HG03280 (cell line): ENCODE results near the gene TNS1.

Experiments
- ATAC-seq: cut with Tn5 transposase; IDR thresholded peaks from one replicate; pipeline ENCODE4 v1.9.1; 2021; ENCODE audit warnings: mild to moderate bottlenecking, moderate library complexity; ENCODE audit not compliant: unreplicated experiment

The TNS1 gene

DNA sequence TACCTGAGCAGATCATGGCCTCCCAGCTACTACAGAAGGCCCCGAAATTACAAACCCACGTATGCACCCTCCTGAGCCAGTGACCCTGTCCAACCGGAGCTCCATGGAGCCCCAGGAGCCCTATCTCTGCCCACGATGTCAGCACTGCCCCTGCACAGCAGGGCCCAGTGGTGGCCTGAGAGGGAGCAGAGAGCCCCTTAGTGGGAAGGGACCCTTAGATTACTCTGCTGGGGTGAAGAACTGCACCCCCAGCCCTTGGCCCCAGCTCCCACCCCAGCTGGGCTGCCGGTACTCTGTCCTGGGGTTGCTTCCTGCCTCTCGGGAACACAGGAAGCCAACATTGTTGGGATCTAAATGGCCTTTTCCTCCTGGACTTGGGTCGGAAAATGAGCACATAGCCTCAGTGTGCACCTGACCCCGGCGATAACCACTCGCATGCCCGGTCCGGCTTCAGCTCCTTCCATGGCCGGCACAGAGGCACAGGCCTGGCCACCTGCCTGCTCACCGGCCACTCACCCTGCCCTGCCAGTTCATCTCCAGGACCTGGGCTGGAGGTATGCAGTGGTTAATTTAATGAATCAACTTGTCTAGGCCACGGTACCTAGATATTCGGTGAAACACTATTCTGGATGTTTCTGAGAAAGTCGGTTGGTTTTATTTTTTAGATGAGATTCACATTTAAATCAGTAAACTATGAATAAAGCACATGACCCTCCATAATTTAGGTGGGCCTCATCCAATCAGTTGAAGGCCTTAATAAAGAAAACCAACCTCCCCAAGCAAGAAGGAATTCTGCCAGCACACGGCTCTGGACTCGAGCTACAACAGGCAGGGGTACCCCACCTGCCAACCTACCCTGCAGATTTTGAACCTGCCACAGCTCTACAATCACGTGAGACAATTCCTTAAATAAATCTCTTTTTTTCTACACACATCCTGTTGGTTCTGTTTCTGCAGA, 19.2 kb downstream of the TNS1 start:
- no peak for ATAC-seq

DNA sequence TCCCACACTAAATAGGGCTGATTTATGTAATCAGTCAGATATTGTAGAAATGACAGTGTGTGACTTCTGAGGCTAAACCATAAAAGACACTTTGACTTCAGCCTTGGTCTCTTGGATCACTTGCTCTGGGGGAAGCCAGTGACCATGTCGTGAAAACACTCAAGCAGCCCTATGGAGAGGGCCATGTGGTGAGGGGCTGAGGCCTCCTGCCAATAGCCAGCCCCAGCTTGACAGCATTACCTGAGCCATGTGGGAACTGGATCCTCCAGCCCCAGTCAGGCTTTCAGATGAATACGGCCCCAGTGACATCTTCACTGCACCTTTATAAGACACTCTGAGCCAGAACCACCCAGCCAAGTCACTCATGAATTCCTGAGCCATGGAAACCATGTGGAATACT, 20.8 kb downstream of the TNS1 start:
- ATAC-seq, result no peak

DNA sequence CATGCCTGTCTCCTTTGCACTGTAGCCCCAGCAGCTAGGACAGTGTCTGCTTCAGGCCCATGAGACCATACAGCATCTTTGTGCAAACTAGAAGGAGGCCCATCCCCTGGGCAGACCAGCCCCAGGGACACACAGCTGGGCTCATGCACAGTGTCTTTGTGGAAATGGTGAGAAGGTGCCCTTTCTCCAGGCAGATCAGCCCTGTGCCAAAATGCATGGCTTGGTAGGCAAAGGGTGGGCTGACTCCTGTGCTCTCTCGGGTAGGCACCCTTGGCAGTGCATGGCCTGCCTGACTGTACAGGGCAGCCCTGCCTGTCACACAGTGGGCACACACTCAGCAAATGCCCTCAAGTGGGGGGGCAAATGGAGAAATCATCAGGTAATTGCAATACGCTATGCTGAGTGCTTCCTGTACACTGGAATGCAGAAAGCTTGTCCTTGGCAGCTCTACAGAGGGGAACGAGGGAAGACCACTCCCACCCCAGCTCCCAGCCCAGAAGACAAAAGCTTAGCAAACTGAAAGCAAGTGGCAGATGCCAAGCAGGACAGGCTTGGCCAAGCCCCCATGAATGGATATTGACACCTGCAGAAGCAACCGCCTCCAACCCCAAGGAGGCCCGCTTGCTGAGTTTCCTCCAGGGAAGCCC, 21.6 kb downstream of the TNS1 start:
- no peak for ATAC-seq

DNA sequence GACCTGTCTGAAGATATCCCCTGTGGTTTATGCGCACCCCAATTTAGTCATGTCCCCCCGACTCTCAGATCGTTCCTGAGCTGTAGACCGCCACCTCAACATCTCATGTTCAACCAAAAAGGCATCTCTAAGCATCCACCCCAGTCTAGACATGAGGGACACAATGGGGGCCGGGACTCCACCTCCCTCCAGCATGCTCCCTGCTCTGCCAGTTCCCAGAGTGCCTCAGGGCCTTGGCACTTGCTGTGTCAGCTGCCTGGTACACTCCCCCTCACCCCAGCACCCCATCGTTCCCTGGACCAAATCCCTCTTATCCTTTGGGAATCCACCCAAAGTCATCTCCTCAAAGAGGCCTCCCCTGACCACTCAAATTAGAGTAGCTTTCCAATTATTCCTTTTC, 22.2 kb downstream of the TNS1 start:
- ATAC-seq, result no peak

DNA sequence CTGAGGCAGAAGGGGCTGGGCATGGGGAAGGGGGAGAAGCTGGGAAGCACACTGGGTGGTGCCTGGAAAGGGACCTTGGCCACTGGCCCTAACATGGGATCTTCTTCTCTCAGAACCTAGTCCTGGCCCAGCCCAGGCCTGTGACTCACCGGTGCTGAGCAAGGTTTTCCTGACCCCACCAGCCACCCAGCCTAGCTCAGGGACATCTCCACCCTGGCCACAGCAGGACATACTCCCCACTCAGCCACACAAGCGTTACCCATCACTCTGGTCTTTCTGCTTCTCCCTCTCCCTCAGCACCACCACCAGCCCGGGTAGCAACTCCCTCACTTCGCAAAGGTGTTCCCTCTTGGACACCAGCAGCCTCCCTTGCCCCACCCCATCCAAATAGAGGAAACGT, 22.8 kb downstream of the TNS1 start:
- no peak for ATAC-seq

DNA sequence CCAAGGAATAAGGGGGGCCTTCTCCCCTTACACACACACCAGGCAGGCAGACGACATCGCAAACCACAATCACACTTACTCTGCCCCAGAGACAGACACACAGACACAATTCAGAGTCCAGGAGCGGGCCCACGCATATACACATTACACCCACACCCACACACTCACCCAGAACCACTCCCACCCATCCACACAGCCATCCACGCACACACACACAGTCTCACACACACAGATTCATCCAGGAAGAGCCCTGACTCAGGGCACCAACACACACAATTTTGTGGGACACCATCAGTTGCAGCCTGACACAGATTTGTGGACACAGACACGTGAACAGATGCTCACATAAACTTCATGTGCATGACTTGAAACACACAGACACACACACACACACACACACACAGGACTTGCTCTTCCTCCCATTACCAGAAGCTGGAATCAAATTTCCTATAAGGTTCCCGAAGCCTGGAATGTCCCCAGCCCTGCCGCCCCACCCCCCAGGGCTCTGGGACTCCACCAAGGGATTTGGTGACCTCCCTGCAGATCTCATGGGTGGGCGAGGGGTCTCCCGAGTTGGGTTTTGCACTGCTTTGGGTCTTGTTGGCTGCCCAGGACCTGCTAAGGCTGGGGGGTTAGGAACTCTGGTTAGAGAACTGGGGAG, 23.5 kb downstream of the TNS1 start:
- ATAC-seq, result no peak

DNA sequence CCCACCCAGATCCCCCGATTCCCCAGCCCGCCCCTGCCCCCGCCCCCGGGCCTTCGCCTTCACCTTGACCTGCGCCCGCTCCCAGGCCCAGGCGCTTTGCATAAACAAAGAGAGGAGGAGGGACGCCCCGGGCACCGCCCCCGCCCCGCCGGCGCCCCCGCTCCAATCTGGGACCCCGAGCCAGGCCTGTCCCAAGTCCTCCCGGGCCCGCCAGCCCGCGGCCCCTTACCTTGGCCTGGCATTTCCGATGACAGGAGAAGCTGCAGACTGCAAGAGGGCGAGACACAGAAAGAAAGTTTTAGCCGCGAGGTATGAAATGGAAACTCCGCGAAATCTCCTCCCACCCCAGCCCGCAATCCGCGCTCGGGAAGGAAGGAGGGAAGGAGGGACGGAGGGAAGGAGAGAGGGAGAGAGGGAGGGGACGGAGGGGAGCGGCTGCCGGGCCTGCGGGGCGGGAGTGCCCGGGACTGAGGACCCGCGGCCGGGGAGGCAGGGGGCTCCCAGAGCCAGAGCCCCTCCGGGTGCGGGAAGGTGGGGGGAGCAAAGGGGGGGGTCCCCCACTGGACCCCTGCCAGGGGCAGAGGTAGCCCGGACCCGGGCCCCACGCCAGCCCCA, 24.2 kb downstream of the TNS1 start:
- ATAC-seq, result no peak

DNA sequence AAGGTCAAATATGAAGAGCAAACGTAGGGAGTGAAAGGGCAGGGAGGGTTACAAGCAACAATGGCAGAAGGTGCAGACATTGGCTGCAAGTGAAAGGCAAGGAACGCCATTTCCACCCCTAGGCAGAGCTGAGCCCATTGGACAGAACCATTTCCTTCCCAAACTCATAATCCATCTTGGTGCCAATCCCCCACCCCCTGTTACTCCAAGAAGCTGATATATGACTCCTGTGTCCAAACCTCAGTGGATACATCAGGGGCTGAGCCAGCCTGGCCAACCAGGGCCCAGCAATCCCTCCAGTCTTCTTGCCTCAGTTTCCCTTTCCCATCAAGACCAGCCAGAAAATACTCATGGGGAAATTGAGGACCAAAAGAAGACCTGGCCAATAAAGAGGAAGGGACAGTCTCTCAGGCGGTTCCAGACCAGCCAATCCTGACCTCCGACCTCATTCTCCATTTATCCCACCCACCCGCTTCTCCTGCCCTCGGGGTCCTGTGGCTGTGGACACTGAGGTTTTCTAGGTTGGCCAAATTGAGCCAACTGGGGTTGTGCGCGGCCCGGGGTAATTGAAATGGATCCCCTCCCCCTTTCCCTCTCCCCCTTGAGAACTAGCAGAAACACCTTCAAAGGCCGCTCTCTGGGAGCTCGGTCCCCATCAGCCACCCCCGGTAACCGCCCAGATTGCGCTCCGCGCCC, 24.8 kb downstream of the TNS1 start:
- ATAC-seq, result no peak

DNA sequence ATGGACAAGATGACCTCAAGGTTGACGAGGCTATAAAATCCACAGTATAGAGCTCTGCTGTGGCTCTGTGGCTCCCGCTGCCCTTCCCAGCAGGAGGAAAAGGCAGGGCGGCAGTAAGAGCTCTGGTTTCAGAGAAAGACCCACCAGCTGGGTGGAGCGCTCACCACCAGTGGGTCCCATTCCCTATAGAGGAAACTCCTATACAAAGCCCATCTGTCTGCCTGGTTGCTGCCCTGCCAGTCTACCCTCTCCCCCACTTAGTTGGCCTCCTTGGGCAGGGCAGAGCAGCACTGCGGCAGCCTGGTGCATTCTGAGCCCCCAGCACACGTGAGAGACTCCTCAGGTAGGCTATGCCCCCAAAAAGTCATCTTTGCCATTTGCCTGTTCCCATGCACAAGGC, 26.5 kb downstream of the TNS1 start:
- ATAC-seq, result no peak

DNA sequence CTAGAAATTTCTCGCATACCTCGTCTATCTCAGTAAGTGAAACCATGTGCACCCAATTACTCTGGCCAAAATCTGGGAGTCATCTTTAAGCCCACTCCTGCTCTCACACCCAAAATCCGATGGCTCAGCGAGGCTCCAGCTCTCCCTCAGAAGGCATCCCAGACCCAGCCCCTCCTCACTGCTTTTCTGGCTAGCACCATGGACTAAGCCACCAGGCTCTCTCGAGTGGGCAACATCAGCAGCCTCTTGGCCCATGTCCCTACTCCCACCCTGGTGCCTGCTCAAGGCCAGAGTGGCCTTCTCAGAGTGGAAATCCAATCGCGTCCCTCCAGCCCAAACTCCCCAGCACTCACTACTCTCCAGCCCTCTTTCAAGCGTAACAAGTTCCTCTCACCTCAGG, 27.2 kb downstream of the TNS1 start:
- no peak for ATAC-seq

DNA sequence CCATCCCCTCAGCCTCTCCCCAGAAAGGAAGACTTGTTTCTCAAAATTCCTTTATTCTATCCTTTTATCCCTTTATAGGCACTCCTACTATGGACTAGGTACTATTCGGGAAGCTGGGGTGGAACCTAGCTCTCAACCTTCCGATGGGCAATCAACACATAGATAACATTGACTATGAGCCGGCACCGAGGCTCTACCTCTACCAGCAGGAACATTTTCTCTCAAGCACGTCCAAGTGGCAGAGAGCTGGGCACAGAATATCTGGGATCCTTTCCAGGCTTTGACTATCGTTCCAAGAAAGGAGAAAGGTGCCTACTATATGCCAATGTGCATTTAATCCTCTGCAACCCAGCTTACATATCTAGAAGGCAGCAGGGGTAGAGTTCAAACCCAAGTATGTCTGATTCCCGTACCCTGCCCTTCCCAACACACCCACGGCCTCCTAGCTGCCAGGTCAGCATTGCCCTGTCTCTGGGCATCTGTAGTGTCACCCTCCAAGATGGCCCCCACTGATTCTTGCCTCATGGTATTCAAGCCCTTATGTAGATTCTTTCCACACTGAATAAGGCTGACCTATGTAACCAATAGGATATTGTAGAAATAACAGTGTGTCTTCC, 28.3 kb downstream of the TNS1 start:
- ATAC-seq, result no peak

DNA sequence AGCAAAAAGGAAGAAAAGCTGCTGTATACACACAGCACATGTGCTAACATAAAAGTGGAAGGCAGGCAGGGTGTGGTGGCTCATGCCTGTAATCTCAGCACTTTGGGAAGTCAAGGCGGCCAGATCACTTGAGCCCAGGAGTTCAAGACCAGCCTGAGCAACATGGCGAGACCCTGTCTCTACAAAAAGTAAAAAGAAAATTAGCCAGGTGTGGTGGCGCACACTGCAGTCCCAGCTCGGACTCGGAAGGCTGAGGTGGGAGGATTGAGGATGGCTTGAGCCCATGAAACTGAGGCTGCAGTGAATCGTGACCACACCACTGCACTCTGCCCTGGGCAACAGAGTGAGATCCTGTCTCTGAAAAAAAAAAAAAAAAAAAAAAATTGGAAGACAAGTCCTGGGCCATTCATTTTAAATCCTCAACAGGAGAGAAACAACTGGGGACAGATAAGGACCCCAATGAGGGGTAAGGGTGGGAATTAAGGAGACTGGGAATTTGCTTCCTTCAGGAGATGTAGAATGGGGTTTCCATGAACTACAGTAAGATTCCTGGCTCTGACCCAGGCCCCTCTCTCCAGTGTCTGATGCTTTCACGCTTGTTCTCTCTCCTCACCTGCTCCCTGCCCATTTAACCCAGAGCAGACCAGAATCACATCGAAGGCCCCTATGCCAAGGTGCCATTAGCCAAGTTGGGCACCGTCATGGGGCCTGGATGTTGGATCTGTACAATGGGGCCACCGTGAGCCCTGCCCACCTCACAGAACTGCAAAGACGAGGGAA, 29.6 kb downstream of the TNS1 start:
- no peak for ATAC-seq

DNA sequence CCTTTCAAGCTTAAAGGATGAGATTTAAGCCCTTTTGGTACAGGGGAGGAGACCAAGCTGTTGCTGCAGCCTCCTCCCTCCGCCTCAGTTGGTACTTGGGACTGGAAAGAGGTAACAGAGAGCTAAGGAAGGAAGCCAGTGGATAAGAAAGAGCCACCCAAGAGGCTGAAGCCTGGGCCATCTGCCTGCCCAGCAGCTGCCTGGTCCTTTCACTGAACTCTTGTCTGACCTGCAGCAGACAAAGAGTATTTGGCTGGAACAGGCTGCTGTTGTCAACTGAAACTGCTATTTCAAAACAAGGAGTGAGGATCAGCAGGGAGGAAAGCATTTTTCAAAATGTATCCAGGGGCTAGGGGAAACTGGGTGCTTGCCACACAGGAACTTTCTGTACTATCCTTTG, 30.3 kb downstream of the TNS1 start:
- no peak for ATAC-seq

DNA sequence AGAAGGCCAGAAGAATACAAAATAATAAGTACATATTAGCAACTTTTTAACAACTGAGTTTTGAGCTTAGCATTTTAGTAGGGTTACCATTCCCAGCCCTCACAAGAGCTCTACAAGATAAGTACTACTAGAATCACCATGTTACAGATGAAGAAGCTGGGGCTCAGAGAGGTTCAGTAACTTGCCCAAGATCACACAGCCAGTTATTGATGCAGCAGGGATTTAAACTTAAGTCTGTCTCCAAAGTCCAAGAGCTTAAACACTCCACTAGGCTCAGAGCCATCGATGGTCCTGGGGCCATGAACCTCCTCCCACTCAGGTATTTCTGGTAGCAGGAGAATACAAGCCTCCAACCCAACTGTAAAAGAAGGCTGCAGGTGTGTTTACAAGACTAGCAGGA, 30.8 kb downstream of the TNS1 start:
- no peak for ATAC-seq

DNA sequence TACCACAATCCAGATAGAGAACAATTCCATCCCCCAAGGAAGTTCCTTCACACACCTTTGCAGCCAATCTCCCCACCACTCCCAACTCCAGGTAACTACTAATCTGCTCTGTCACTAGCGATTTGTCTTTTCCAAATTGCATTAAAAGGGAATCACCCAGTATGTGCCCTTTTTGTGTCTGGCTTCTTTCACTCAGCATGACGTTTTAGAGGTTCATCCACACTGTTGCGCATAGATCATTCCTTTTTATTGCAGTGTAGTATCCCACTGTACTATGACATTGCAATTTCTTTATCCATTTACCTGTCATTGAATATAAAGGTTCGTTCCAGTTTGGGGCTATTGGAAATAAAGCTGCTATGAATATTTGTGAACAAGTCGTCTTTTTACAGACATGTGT, 31.6 kb downstream of the TNS1 start:
- ATAC-seq, result no peak

DNA sequence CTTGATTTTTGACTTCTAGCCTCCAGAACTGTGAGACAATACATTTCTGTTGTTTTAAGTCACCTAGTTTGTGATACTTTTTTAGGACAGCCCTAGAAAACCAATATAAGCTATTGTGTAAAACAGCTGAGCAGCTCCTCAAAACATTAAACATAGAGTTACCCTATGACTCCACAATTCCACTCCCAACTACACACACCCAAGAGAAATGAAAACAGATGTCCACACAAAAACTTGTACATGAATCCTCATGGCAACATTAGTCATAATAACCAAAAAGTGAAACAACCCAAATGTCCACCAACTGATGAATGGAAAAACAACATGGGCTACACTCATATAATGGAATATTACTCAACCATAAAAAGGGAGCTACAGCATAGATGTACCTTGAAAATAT, 32.6 kb downstream of the TNS1 start:
- no peak for ATAC-seq

DNA sequence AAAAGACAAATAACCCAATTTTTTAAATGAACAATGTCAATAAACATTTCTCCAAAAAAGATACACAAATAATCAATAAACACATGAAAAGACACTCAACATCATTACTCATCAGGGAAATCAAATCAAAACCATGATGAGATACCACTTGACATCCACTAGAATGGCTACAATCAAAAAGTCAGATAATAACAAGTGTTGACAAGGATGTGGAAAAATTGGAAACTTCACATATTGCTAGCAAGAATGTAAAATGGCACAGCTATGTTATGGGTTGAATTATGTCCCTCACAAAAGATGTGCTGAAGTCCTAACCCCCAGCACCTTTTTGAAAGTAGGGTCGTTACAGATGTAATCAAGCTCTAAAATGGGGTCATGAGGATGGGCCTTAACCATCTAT, 33.2 kb downstream of the TNS1 start:
- no peak for ATAC-seq

DNA sequence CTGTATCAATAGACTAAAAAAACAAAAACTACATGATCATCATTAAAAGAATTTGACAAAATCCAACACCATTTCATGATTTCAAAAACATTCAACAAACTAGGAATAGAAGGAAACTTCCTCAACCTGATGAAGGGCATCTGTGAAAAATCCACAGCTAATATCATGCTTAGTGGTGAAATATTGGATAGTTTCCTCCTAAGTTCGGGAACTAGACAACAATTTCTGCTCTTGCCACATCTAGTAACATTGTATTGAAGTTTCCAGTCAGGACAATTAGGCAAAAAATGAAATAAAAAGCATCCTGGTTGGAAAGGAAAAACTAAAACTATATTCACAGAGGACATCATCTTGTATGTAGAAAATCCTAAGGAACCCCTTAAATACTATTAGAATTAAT, 34.8 kb downstream of the TNS1 start:
- no peak for ATAC-seq

DNA sequence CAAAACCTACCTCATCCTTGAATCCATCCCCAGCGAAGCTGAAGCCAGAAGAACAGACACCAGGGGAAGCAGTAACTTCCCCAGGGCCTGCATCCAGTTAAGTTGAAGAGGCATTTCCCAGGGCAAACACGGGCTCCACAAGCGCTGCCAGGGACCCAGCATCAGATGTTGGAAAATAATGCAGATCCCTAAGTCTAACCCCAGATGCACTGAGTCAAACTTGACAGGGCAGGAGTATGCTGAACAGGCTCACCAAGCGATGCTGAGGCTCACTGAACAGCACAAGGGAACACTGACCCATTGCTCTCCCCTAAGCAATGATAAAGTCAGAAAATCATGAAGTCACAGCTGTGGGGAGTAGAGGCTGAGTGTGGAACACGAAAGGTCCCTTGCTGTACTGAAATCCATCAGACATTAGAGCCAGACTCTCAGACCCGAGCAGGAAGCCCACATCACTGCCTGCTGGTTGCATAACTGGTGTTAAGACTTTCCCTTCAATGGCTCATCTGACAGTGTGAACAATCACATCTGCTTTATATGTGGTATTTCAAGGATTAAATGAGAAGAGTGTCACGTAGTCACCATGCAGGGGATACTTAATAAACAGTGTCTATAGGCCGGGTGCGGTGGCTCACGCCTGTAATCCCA, 36.2 kb downstream of the TNS1 start:
- ATAC-seq, result no peak
